Skin of body (tissue), 2 donors: Measurements from ENCODE around the gene MUC5AC. TPM values are rescaled to one million over a fixed set of nuclear protein-coding genes. Genes with fewer than 3 reads are reported as not detected.
"Not testable (repeated sequence)": the region's sequence is repeated elsewhere in the genome, so short reads cannot be mapped to it uniquely, and the experiment has no call there.

Experiments
- DNase-seq: peaks from one replicate; lab custom pipeline; 2025; lab: John Stamatoyannopoulos, UW
- total RNA-seq: library from RNA; depleted of rRNA; stranded (reverse); fragments of >200 nt; gene quantifications from one replicate; pipeline ENCODE4 v1.2.3, GENCODE V29; 2014

MUC5AC gene
- total RNA-seq, 1 donor from 2014 or later = 0.39 TPM

- no peak for DNase-seq
Measured at GRCh38 chr11:1175461-1176223, 17.9 kb downstream of the MUC5AC start.

GRCh38 chr11:1176224-1177019, 18.7 kb downstream of the MUC5AC start:
- DNase-seq = no peak

DNA sequence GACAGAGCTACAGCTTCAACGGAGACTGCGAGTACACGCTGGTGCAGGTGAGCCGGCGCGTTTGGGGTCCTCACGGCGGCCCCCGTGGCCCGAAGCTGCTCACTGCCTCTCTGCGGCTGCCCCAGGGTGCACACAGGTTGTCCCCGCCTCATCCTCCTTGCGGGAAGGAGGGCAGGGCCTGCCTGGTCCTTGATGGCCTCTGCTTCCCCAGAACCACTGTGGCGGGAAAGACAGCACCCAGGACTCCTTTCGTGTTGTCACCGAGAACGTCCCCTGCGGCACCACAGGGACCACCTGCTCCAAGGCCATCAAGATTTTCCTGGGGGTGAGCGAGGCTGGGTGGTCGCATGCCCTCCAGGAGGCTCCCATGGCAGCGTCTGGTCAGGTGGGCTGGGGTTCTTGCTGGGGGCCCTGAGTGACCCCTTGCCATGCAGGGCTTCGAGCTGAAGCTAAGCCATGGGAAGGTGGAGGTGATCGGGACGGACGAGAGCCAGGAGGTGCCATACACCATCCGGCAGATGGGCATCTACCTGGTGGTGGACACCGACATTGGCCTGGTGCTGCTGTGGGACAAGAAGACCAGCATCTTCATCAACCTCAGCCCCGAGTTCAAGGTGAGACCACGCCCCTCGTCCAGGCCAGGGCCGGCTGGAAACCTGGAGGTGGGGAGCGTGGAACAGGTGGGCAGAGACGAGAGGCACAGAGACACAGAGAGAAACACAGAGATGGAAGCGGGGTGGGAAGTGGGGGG, 19.4 kb downstream of the MUC5AC start:
- DNase-seq = no peak

DNA sequence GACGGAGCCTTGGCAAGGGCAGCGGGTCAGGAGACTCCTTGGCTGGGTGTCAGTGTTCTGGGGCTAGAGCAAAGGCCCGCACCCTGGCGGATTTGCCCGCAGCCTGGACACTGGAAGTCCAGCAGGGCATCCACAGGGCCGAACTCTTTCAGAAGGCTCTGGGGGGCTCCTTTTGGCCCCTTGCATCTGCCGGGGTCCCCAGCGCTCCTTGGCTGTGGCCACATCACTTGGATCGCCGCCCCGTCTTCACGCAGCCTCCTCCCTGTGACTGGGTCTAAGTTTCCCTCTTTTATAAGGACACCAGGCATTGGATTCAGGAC, 20.0 kb downstream of the MUC5AC start:
- DNase-seq = no peak

- no peak for DNase-seq
Measured at GRCh38 chr11:1178201-1178885, 20.6 kb downstream of the MUC5AC start.

DNA sequence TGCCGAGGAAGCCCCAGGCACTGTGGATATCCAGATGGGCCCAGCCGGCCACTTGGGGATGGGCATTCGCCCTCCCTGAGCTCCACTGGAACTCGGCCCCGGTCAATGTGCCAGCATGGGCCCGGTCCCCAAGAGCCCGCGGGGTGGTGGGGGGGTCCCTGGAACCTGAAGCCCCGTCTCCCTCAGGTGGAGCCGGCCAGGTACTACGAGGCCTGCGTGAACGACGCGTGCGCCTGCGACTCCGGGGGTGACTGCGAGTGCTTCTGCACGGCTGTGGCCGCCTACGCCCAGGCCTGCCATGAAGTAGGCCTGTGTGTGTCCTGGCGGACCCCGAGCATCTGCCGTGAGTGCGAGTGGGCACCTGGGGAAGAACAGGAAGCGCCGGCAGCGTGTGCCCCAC, 21.2 kb downstream of the MUC5AC start:
- DNase-seq = no peak

- no peak for DNase-seq
Measured at GRCh38 chr11:1179641-1180040, 21.9 kb downstream of the MUC5AC start.

GRCh38 chr11:1180171-1180570, 22.4 kb downstream of the MUC5AC start:
- no peak for DNase-seq

DNA sequence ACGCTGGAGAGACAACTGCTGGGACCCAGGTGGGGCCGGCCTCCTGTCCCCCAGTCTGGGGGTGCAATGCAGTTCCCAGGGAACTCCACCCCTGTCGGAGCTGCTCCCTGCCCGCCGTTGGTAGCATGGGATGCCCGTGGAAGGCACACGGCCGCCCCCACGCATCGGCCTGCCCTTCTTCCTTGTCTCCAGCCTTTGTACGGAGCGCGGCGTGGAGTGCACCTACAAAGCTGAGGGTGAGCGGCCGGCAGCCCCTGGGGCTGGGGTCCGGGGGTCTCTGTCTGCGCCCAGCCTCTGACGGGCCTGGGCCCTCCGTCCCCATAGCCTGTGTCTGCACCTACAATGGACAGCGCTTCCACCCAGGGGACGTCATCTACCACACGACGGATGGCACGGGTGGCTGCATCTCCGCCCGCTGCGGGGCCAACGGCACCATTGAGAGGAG, 23.2 kb downstream of the MUC5AC start:
- no peak for DNase-seq

- no peak for DNase-seq
Measured at GRCh38 chr11:1181420-1181819, 23.7 kb downstream of the MUC5AC start.

- DNase-seq = no peak
Measured at GRCh38 chr11:1181853-1182535, 24.2 kb downstream of the MUC5AC start.

- not testable (repeated sequence) for DNase-seq
Measured at GRCh38 chr11:1184139-1184538, 26.4 kb downstream of the MUC5AC start.

- not testable (repeated sequence) for DNase-seq
Measured at GRCh38 chr11:1188451-1189130, 30.8 kb downstream of the MUC5AC start.

DNA sequence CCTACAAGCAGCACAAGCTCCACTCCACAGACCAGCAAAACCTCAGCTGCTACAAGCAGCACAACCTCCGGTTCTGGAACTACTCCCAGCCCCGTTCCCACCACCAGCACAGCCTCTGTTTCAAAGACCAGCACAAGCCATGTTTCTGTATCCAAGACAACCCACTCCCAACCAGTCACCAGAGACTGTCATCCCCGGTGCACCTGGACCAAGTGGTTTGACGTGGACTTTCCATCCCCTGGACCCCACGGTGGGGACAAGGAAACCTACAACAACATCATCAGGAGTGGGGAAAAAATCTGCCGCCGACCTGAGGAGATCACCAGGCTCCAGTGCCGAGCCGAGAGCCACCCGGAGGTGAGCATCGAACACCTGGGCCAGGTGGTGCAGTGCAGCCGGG, 32.1 kb downstream of the MUC5AC start:
- not testable (repeated sequence) for DNase-seq

GRCh38 chr11:1191786-1192470, 34.2 kb downstream of the MUC5AC start:
- DNase-seq = not testable (repeated sequence)

- no peak for DNase-seq
Measured at GRCh38 chr11:1192741-1193325, 35.1 kb downstream of the MUC5AC start.

GRCh38 chr11:1193326-1194230, 35.8 kb downstream of the MUC5AC start:
- DNase-seq = no peak
